GM18505 (cell line): ENCODE data around the gene KIF1A.

Source experiments
- ATAC-seq: cut with Tn5 transposase; IDR thresholded peaks from one replicate; pipeline ENCODE4 v1.9.1; 2021; ENCODE audit not compliant: unreplicated experiment
- POLR2A ChIP-seq: IDR thresholded peaks from 4 replicates; pipeline ENCODE4 v1.6.1; 2011; ENCODE audit warnings: borderline replicate concordance; ENCODE audit not compliant: insufficient read depth, insufficient read length; ENCODE audit errors: extremely low read depth

KIF1A gene

GRCh38 chr2:240716130-240716798 is 103.8 kb downstream of the KIF1A start:
- ATAC-seq: no peak
- no peak for TF ChIP-seq POLR2A

- no peak for ATAC-seq
- no peak for TF ChIP-seq POLR2A
These were observed 105.0 kb downstream of the KIF1A start for GRCh38 chr2:240714747-240715725.

GRCh38 chr2:240713928-240714746 is 105.9 kb downstream of the KIF1A start:
- ATAC-seq: no peak

GRCh38 chr2:240713071-240713927 is 106.7 kb downstream of the KIF1A start:
- no peak for TF ChIP-seq POLR2A
- no peak for ATAC-seq

More at GRCh38 chr2:240713928-240714746, 105.9 kb downstream of the KIF1A start:
- no peak for TF ChIP-seq POLR2A

- no peak for ATAC-seq
- TF ChIP-seq POLR2A: no peak
These were observed 107.9 kb downstream of the KIF1A start for GRCh38 chr2:240712121-240712520.

- no peak for ATAC-seq
- no peak for TF ChIP-seq POLR2A
These were observed 108.3 kb downstream of the KIF1A start for GRCh38 chr2:240711701-240712100.

- ATAC-seq: no peak
- no peak for TF ChIP-seq POLR2A
These were observed 108.7 kb downstream of the KIF1A start for GRCh38 chr2:240711296-240711695.

- no peak for ATAC-seq
These were observed 111.6 kb downstream of the KIF1A start for GRCh38 chr2:240708457-240708856.

GRCh38 chr2:240707821-240708220 is 112.2 kb downstream of the KIF1A start:
- no peak for ATAC-seq

More at GRCh38 chr2:240708457-240708856, 111.6 kb downstream of the KIF1A start:
- TF ChIP-seq POLR2A: no peak

GRCh38 chr2:240707043-240707756 is 112.8 kb downstream of the KIF1A start:
- ATAC-seq: no peak
- TF ChIP-seq POLR2A: no peak

More at GRCh38 chr2:240707821-240708220, 112.2 kb downstream of the KIF1A start:
- TF ChIP-seq POLR2A: no peak

- TF ChIP-seq POLR2A: no peak
- no peak for ATAC-seq
These were observed 114.7 kb downstream of the KIF1A start for GRCh38 chr2:240705204-240705791.

GRCh38 chr2:240704651-240705050 is 115.4 kb downstream of the KIF1A start:
- no peak for TF ChIP-seq POLR2A
- no peak for ATAC-seq
